ENCODE measurements around the gene TRAK2. TPM values are rescaled to one million over a fixed set of nuclear protein-coding genes. Genes with fewer than 3 reads are reported as not detected.

TRAK2 gene
- total and polyA plus RNA-seq, 2 of the 8 experiments (the other 6 are each of a cell fraction or from before 2014, with no cell fraction given) = 4.5 to 15.7 TPM

DNA sequence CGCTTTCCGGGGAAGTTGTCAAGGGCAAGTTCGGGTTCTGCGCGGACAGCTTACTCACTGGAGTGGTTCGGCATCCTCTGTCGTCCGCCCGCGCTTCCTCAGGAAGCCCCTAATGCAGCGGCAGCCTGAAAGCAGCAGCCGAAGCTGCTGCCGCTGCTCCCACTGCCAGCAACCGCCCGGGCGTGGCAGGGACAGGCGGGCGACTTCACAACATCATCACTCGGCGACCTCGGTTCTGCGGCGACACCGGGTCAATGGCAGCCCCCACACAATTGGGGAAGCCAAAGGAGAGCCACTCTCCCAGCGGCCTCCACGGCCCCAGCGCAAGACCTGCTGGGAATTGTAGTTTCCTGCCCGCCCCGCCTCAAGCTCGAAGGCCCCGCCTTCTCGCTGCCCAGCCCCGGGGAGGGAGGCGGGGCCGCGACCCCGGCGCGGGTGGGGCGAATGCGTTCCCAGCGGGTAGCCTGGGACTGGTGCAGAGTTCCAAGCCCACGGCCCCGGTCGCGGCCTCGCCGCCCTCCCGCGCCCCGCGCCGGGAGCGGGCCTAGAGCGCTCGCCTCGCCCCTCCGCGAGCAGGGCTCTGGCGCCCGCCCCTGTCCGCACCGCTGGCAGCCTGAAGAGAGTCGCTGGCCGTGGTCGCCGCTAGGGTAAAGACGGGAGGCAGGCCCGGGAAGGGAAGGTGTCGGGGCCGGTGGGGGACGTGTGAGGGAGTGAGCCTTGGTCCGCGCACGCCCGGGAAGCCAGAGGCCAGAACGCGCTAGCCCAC, at the start of gene TRAK2, which contains the start of gene STRADB (continued):
- no peak for TF ChIP-seq RFX5 (IDR thresholded peaks at IDR 0.05; ENCODE audit: borderline replicate concordance, low read depth, low read length)
- peak in 1 of 2 experiments; percentile 48; a peak in 1 of 3 replicates for TF ChIP-seq POLR2A (IDR thresholded peaks at IDR 0.05; ENCODE audit: control extremely low read depth in 1 of 2, low read depth in 2 of 2, low read length in 2 of 2)
- no peak for TF ChIP-seq CBX5 (IDR thresholded peaks at IDR 0.05; ENCODE audit: low read depth, low read length)
- no peak for TF ChIP-seq EZH2 (IDR thresholded peaks at IDR 0.05; ENCODE audit: low read depth, low read length, severe bottlenecking)
- no peak for TF ChIP-seq GTF2F1 (IDR thresholded peaks at IDR 0.05; ENCODE audit: borderline replicate concordance, low read depth, low read length)
- TF ChIP-seq CHD1 (IDR thresholded peaks at IDR 0.05; ENCODE audit: low read depth, low read length) = no peak; the same call in 1 of the 2 replicates
- TF ChIP-seq EGR1 (IDR thresholded peaks at IDR 0.05; ENCODE audit: borderline replicate concordance, low read depth, low read length) = no peak
- peak; percentile 93 for TF ChIP-seq YY1 (IDR thresholded peaks at IDR 0.05; ENCODE audit: low read depth, low read length)
- peak; percentile 10 to 19; a peak in 1 of 4 replicates for TF ChIP-seq HDAC2 (IDR thresholded peaks at IDR 0.05; ENCODE audit: borderline replicate concordance in 1 of 2, low read depth in 2 of 2, low read length in 2 of 2)
- TF ChIP-seq SAP30 (IDR thresholded peaks at IDR 0.05; ENCODE audit: insufficient read depth, insufficient replicate concordance, low read length) = no peak
- peak; percentile 90 for TF ChIP-seq ASH2L (IDR thresholded peaks at IDR 0.05; ENCODE audit: low read length)
- TF ChIP-seq NRF1 (IDR thresholded peaks at IDR 0.05; ENCODE audit: low read depth, low read length) = no peak
- TF ChIP-seq BACH1 (IDR thresholded peaks at IDR 0.05; ENCODE audit: low read length) = no peak
- TF ChIP-seq KDM5A (IDR thresholded peaks at IDR 0.05; ENCODE audit: low read length) = no peak
- TF ChIP-seq GABPA (IDR thresholded peaks at IDR 0.05; ENCODE audit: borderline replicate concordance, insufficient read depth, low read length) = no peak
- 0 out of 2 replicates have a peak, but pooled peaks have one; percentile 81 for TF ChIP-seq RBBP5 (IDR thresholded peaks at IDR 0.05; ENCODE audit: borderline replicate concordance, low read depth, low read length)
- TF ChIP-seq CBX8 (IDR thresholded peaks at IDR 0.05; ENCODE audit: borderline replicate concordance, low read depth, low read length) = no peak
- TF ChIP-seq JUND (IDR thresholded peaks at IDR 0.05; ENCODE audit: low read length) = no peak
- no peak for TF ChIP-seq SP2 (IDR thresholded peaks at IDR 0.05; ENCODE audit: low read length)
- no peak for TF ChIP-seq ZNF274 (IDR thresholded peaks at IDR 0.05; ENCODE audit: borderline replicate concordance, extremely low read depth, low read length)
- TF ChIP-seq RAD21 (IDR thresholded peaks at IDR 0.05 in 1 of 2, conservative IDR thresholded peaks at IDR 0.05 in 1 of 2; ENCODE audit: low read depth in 2 of 2, low read length in 2 of 2) = no peak
- TF ChIP-seq SP4 (IDR thresholded peaks at IDR 0.05; ENCODE audit: low read length) = 0 out of 2 replicates have a peak, but pooled peaks have one; percentile 31
- no peak for TF ChIP-seq FOSL1 (IDR thresholded peaks at IDR 0.05; ENCODE audit: insufficient read depth, low read depth, low read length)
- no peak for TF ChIP-seq BRCA1 (IDR thresholded peaks at IDR 0.05; ENCODE audit: low read depth, low read length)
- no peak for TF ChIP-seq KDM1A (IDR thresholded peaks at IDR 0.05; ENCODE audit: borderline replicate concordance, low read length)

Data from H1 (cell line).